Type B pancreatic cell (in vitro differentiated cells): ENCODE results near the gene ORC1. TPM values are rescaled to one million over a fixed set of nuclear protein-coding genes. Genes with fewer than 3 reads are reported as not detected.

ENCODE experiments used
- DNase-seq: peaks from one replicate; pipeline ENCODE4 v3.0.0; 2021; ENCODE audit warnings: mixed read lengths; ENCODE audit not compliant: unreplicated experiment; ENCODE audit errors: extremely low spot score
- H3K27ac Mint-ChIP-seq: 2 replicates; pipeline ENCODE4 v1.8.0; 2021; ENCODE audit warnings: mild to moderate bottlenecking, mixed read lengths
- H3K27me3 Mint-ChIP-seq: 2 replicates; pipeline ENCODE4 v1.8.0; 2021; ENCODE audit warnings: mixed read lengths
- H3K36me3 Mint-ChIP-seq: 2 replicates; pipeline ENCODE4 v1.8.0; 2021; ENCODE audit warnings: mixed read lengths
- H3K4me1 Mint-ChIP-seq: one replicate; pipeline ENCODE4 v1.8.0; 2021; ENCODE audit warnings: mixed read lengths; ENCODE audit not compliant: unreplicated experiment
- H3K4me3 Mint-ChIP-seq: 2 replicates; pipeline ENCODE4 v1.8.0; 2021; ENCODE audit warnings: mild to moderate bottlenecking, mixed read lengths
- H3K9me3 Mint-ChIP-seq: 2 replicates; pipeline ENCODE4 v1.8.0; 2021; ENCODE audit warnings: mixed read lengths
- total RNA-seq: library from RNA; stranded (reverse); gene quantifications from 2 replicates; pipeline ENCODE4 v1.2.1, GENCODE V29; 2021; ENCODE audit warnings: low replicate concordance
- TF ChIP-seq, protein P1 (sequence below): fragments of 200-600 bp; sonication (generic); conservative IDR thresholded peaks from 2 replicates; pipeline ENCODE4 v1.5.0; 2021; ENCODE audit warnings: antibody characterized with exemption, mild to moderate bottlenecking

The ORC1 gene
- total RNA-seq, 1 donor from 2014 or later: 14.8 TPM

GRCh38 chr1:52424231-52424636 lies 20.0 kb upstream of the ORC1 start:
- H3K27ac Mint-ChIP-seq: no peak overlapping the region
- peaks cover 16% of the 10 kb centered on the region for H3K36me3 Mint-ChIP-seq
- TF ChIP-seq, protein P1, sequence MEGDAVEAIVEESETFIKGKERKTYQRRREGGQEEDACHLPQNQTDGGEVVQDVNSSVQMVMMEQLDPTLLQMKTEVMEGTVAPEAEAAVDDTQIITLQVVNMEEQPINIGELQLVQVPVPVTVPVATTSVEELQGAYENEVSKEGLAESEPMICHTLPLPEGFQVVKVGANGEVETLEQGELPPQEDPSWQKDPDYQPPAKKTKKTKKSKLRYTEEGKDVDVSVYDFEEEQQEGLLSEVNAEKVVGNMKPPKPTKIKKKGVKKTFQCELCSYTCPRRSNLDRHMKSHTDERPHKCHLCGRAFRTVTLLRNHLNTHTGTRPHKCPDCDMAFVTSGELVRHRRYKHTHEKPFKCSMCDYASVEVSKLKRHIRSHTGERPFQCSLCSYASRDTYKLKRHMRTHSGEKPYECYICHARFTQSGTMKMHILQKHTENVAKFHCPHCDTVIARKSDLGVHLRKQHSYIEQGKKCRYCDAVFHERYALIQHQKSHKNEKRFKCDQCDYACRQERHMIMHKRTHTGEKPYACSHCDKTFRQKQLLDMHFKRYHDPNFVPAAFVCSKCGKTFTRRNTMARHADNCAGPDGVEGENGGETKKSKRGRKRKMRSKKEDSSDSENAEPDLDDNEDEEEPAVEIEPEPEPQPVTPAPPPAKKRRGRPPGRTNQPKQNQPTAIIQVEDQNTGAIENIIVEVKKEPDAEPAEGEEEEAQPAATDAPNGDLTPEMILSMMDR: no peak
- H3K27me3 Mint-ChIP-seq: no peaks in the 10 kb centered on the region
- no peak for DNase-seq
- H3K9me3 Mint-ChIP-seq: no peaks in the 10 kb centered on the region
- no peak overlapping the region for H3K4me3 Mint-ChIP-seq
- H3K4me1 Mint-ChIP-seq: peaks cover 4% of the 10 kb centered on the region

GRCh38 chr1:52423771-52424170 lies 19.5 kb upstream of the ORC1 start:
- Mint-ChIP-seq H3K27me3 (no peaks in the 10 kb centered on the region), H3K27ac (no peak overlapping the region), H3K36me3 (peaks cover 14% of the 10 kb centered on the region), H3K4me1 (peaks cover 4% of the 10 kb centered on the region), H3K4me3 (no peak overlapping the region), H3K9me3 (no peaks in the 10 kb centered on the region)
- TF ChIP-seq, protein P1: no peak
- DNase-seq: no peak

DNA sequence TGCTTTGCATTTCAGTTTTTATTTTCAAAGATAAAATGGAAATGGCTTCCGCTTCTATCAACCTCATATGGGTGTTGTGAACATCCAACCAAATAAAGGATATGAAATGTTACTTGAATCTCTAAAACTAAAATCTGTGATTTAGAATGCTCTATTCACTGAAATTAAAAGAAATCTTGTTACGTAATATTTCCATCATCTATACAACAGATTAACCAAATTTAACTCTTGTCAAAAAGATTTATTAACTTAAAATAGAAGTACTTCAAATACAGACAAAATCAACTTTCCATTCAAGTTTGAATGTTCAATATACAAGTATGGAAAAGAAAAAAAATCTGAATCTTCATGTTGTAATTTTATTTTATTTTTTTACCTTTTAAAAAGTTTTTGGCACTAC lies 18.8 kb upstream of the ORC1 start:
- peaks cover 16% of the 10 kb centered on the region for H3K36me3 Mint-ChIP-seq
- no peak overlapping the region for H3K27ac Mint-ChIP-seq

DNA sequence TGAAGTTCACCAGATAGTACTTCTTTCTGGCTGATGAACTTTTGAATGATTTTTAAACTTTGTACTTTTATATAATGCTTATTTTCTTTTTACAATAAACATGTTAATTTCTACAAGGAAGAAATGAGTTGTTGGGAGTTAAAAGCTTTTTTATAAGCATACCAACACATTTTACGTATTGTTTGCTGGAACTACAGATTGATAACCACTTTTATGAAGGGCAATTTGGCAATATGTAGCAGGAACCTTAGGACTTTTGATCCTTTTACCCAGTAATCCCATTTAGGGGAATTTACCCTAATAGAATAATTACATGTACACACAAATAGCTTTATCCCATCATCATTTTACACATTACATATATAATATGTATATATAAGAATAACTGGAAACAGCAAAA lies 16.5 kb upstream of the ORC1 start:
- H3K27me3 Mint-ChIP-seq: no peaks in the 10 kb centered on the region
- TF ChIP-seq, protein P1: no peak
- no peak for DNase-seq
- H3K4me3 Mint-ChIP-seq: no peak overlapping the region
- H3K36me3 Mint-ChIP-seq: peaks cover 21% of the 10 kb centered on the region
- no peaks in the 10 kb centered on the region for H3K4me1 Mint-ChIP-seq
- no peaks in the 10 kb centered on the region for H3K9me3 Mint-ChIP-seq
- no peak overlapping the region for H3K27ac Mint-ChIP-seq

More for the DNA sequence above, 18.8 kb upstream of the ORC1 start:
- Mint-ChIP-seq H3K4me3 (no peak overlapping the region), H3K27me3 (no peaks in the 10 kb centered on the region), H3K4me1 (peaks cover 4% of the 10 kb centered on the region), H3K9me3 (no peaks in the 10 kb centered on the region)
- TF ChIP-seq, protein P1: no peak
- no peak for DNase-seq

DNA sequence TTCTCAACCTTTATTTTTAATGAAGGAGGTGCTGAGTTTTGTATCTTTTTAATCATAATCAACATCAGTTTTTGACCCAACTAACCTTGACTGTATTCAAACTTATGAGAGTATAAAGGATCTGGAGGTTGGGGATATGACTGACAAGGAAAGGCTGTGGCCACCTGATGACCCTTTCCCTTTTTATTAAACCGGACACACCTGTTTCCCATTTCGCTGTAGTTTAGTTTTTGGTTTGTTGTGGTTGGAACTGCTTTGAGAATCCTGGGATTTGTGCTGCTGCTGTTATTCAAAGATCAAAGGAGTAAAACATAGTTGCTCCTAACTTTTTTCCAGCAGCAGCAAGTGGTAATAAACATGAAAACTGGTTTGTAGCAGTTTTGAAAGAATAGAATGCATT lies 12.6 kb upstream of the ORC1 start:
- Mint-ChIP-seq H3K9me3 (no peaks in the 10 kb centered on the region), H3K27ac (no peak overlapping the region), H3K4me3 (no peak overlapping the region), H3K4me1 (no peaks in the 10 kb centered on the region), H3K27me3 (no peaks in the 10 kb centered on the region), H3K36me3 (peaks cover 40% of the 10 kb centered on the region)
- TF ChIP-seq, protein P1: no peak
- no peak for DNase-seq

- no peaks in the 10 kb centered on the region for H3K27me3 Mint-ChIP-seq
- DNase-seq: no peak
- H3K36me3 Mint-ChIP-seq: peaks cover 50% of the 10 kb centered on the region
- TF ChIP-seq, protein P1: no peak
- no peak overlapping the region for H3K4me3 Mint-ChIP-seq
- no peaks in the 10 kb centered on the region for H3K4me1 Mint-ChIP-seq
- H3K9me3 Mint-ChIP-seq: no peaks in the 10 kb centered on the region
- no peak overlapping the region for H3K27ac Mint-ChIP-seq
Observed at GRCh38 chr1:52414942-52415341, 10.7 kb upstream of the ORC1 start.
